HG03060 (cell line): ENCODE measurements around the gene PPP2R5B.
"Not testable (repeated sequence)": the region's sequence is repeated elsewhere in the genome, so short reads cannot be mapped to it uniquely, and the experiment has no call there.

ENCODE experiments used
- ATAC-seq: cut with Tn5 transposase; IDR thresholded peaks from one replicate; pipeline ENCODE4 v1.9.1; 2021; ENCODE audit warnings: low read depth, moderate number of reproducible peaks; ENCODE audit not compliant: unreplicated experiment

PPP2R5B gene

DNA sequence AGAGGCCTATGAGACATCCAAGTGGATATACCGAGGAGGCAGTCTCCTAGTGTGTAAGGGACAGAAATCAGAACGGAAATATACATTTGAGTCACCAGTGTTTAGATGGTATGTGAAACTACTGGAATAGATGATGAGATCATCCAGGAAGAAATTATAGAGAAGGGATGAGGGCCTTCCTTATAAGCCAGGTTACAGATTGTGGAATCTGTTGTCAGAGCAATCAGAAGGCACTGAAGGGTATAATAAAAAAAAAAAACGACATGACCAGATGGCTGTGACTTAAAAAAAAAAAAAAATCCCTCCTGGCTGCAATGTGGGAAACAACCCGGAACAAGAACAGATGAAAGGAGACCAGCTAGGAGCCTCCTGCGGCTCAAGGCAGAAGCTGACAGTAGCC lies 44.7 kb downstream of the PPP2R5B start:
- no peak for ATAC-seq

DNA sequence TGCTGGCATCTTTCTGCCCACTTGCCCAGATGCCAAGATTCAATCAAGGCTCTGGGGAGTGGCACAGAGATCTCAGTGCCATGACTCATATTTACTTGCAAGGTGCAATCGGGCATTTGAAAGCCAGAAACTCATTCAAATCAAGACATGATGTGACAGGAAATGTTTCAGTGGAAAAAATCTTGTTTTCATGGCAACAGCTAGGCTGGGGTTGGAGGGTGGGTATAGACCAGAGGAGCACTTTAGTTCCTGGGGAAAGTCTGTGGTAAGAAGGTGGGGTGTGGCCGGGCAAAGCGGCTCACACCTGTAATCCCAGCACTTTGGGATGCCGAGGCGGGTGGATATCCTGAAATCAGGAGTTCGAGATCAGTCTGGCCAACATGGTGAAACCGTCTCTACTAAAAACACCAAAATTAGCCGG lies 46.3 kb downstream of the PPP2R5B start:
- ATAC-seq: no peak

DNA sequence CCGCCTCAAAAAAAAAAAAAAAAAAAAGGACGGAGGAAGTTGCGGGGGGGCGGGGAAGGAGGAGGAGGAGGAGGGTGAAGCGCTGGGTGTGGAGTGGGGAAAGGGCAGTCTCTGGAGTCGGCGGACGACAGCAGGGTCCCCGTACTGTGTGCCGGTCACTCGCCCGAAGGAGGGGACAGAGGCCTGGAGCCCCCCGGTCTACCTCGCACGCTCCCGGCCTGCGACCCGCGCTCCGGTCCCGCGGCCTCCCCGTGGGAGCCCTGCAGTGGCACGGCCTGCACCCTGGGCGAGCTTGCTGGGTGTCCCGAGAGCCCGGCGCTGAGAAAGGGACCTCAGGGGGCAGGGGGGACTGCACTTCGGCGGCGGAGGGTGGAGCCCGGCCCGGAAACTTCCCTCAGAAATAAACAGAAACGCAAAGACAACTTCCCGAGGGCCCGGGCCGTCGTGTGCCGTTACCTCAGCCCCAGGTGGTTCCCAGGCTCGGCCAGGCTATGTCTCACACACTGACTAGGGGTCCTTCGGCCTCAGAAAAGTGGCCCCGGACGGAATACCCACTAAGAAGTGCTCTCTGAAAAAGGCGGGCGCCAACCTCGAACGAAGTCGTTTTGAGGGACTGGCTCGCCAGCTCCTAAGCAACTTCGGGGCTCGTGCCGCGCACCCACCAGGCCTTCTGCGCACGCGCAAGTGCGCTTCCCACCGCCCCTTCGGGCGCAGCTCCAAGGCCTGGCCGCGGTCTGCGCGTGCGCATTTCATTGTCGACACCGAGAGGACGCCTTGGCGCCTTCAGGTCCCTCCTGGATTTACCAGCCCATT lies 47.1 kb downstream of the PPP2R5B start, which contains the start of gene MAJIN:
Gene MAJIN, minus strand, starts transcription at position 688 of the 813 bp plus-strand sequence. CDS start 12,703 bp downstream, outside the sequence.
- no peak for ATAC-seq

- ATAC-seq: no peak
These were observed 49.6 kb downstream of the PPP2R5B start for GRCh38 chr11:64974124-64974523.

GRCh38 chr11:64976651-64977050 lies 52.2 kb downstream of the PPP2R5B start:
- no peak for ATAC-seq

DNA sequence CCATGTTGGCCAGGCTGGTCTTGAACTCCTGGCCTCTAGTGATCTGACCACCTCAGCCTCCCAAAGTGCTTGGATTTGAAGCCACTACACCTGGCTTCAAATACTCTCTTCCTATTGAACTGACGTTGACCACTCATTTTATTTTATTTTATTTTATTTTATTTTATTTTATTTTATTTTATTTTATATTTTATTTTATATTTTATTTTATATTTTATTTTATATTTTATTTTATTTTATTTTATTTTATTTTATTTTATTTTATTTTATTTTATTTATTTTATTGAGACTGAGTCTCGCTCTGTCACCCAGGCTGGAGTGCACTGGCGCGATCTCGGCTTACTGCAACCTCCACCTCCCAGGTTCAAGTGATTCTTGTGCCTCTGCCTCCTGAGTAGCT lies 58.9 kb downstream of the PPP2R5B start:
- ATAC-seq: not testable (repeated sequence)
